Activated T-helper 1 cell treated with anti-CD3 and anti-CD28 coated beads, Interleukin-2, amount 50 U/mL, for 16 hours (primary cell): ENCODE measurements around the gene CUX1.
"Not testable (repeated sequence)": the region's sequence is repeated elsewhere in the genome, so short reads cannot be mapped to it uniquely, and the experiment has no call there.

ENCODE experiments used
- DNase-seq, 2 donors: peaks; one replicate each; pipeline ENCODE4 v3.0.0-alpha.2; 2020; ENCODE audit warnings: low read depth in 1 of 2, low spot score in 1 of 2

The CUX1 gene

GRCh38 chr7:101868191-101868950, 50.9 kb downstream of the CUX1 start:
- no peak for DNase-seq

GRCh38 chr7:101869026-101869900, 51.8 kb downstream of the CUX1 start:
- no peak for DNase-seq

DNA sequence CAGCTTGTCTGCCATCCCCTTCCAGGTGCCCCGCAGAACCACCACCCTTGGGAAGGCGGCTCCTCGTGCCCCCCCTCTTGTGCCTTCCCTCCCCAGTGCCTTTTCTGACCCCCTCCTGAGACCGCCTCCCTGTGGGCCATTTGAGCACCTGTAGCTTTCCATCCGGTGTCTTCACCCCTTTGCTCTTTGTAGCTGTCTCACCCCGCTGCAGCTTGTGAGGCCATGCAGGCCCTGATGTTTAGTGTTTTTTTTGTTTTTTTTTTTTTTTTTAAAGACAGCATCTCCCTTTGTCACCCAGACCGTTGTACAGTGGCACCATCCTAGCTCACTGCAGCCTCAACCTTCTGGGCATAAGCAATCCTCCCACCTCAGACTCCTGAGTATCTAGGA, 52.5 kb downstream of the CUX1 start:
- DNase-seq: no peak

DNA sequence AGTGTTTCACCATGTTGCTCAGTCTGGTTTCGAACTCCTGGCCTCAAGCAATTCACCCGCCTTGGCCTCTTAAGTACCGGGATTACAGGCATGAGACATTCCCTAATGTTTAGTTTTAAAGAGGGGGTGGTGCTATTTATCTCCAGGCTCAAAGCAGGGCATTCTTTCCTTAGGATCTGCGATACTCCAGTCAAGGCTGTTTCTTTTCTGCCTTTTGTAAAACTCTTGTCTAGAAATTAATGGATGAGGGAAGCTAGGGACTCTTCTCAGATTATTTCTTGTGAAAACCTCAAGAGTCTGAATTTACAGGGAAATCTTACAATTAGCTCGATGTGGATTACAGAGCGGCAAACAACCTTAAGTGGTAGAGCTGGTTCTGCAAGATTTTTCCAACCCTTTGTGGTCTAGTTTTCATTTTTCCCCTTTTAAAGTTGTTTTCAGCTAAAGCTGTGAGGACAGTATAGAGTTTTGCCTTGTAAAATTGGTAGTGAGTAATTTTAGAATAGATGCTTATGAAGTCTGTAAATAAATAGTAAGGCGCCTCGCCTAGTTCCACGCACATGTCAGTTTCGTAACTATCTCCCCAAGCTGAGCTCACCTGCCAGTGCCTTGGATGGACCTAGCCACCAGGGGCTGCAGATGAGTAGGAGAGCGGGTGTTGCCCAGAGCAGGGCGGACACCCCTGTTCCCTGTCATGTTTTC, 53.1 kb downstream of the CUX1 start:
- no peak for DNase-seq

DNA sequence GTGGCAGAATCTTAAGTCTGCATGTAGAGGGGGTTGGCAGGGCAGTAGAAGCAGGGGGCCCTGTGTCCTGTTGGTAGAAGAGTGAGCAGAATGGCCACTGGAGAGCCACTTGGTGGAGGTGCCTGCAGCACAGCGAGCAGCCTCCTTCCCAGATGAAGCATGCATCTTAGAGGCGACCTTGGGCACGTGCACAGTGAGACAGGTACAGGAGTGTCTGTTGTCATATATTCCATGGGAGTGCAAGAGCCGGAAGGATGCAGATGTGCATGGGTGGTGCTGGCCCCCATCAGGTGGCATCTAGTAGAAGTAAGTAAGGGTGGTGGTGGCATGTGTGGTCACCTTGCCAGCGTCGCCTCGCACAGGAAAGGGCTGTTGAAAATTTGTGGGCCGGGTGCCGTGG, 53.9 kb downstream of the CUX1 start:
- DNase-seq: no peak

DNA sequence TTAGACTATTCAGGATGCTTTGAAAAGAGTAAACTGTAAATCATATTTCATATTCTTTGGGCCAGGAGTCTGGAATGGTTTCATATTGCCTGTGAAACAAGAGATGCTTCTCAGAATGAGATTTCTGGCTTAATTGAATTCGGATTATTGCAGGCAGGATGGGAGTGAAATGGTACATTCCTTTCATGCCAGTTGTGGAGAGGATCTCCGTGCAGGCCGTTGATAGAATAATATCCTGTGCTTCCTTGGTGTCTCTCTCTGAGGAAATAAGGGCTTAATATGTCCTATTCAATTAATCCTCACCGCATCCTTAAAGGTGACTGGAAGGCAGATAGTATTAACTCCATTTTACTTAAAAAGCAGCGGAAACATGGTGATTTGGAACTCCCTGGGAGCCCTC, 56.6 kb downstream of the CUX1 start:
- no peak for DNase-seq

- no peak for DNase-seq
Observed at GRCh38 chr7:101875283-101875846, 57.9 kb downstream of the CUX1 start.

DNA sequence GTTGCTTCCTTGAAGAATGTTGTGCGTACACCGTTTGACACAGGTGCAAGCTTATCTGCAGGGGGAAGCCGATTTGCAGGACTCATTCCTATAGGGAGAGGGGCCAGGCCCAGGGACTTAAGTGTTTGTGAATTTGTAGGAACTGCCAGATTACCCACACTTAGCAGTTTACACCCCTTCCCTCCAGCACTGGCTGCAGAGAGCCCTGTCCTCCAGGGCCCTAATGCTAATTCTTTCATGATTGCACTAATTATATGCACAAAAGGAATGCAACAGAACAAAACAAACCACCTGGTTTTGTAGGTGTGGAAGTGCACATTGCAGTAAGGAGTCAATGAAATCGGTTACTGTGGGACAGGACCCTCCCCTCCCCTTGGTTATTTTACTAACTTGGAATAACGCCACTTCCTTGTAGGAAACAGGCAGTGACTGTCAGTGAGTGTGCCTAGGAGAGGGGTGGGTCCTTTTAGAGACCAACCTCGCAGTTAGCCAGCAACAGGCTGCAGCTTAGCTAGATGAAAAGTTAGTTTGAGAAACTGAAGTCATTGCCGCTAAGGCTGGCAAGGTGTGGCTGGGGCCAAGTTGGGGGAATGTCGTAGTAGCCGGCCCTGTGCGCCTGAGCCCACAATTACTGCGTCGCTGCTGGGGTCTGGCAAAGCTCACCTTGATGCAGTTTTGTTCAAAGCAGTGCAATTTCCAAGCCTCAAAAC, 60.6 kb downstream of the CUX1 start:
- no peak for DNase-seq

DNA sequence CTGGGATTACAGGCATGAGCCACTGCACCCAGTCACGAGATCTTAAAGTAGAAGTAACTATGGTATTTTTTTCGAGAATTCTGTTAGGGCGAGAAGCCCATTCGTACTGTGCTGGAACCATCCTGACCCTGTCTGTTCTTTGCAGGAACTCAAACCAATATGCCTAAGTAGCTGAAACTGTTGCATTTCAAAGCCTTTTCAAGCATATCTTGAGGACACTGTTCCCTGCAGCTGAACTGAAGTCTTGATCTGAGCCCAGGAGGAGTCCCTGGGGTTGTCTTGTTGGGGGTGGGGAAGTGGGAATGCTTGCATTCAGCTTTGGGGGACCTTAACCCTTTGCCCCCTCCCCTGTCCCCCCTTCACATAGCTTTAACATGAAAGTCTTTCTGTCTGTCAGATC, 61.5 kb downstream of the CUX1 start:
- DNase-seq: no peak

- DNase-seq: no peak
Observed at GRCh38 chr7:101879565-101879964, 62.1 kb downstream of the CUX1 start.

DNA sequence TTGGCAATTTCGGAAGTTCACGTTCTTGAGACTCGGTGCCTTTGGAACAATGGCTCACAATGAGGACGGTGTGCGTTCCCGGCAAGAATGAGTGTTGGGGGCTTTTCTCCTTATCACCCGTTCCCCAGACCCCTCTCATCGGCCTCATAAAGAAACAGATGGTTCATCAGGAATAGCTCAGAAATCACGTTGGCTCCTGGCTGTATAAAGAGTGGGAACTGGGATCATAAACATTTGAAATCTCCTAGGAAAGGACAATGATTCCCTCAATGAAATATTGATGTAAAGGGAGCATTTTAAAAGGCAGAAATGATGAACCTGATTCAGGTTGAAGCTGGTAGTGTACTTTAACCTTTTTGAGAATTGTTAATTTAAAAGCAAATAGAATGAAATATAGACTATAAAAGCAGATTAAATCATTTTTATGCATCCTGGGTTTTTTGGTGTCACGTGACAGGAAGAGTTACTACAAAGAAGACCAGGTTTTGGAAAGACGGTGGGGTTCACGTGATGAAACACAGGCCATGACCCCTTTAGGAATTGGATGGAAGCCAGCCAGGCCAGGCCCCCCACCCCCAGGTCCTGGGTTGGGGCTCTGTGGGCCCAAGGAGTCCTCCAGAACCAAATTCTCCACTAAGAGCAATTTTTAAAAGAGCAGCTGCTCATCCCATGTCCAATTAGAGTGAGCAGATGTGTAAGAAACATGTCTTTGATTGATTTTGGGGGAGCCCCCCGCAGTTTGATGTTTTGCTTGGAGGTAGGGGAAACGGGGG, 63.0 kb downstream of the CUX1 start:
- DNase-seq: no peak

GRCh38 chr7:101882005-101882421, 64.6 kb downstream of the CUX1 start:
- no peak for DNase-seq

DNA sequence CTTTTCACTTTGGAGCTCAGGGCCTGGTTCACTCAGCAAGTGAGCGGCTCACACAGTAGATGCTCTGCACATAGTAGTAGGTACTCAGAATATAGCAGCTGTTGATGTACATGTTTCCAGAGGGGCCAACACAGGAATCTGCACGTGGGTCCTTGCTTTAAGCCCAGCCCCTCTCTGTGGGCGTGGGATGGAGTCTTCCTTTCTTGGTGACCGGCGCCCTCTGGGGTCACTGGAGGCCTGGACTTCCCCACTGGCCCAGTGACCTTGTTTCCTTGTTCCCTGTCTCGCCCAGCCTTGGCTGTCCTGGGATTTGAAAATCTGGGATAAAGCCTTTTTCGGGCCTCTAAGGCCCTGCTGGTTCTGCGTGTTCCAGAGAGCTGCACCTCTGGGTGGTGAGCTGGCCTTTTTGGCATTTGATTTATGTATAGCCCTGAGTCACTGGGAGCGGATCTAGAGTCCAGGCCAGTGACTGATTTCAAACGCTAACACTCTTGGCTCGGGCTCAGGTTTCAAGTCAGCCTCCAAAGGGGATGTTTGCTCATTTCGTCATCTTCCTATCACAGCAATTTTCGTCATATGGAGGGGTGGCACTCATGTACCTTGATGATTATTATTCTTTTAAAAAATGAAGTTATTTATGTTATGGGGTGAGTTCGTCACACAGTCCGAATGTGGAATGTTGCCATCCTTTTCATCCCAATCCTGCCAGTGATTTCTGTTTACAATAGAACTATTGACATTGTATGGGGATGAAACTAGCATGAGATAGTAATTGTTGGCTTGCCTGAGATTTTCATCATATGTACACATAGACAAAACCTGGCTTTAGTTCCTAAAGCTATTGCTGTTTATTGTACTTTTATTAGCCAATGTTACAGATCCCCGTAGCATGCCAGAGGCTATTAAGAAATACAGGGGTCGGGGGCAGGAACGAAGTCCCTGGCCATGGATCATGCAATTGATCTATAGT, 65.5 kb downstream of the CUX1 start:
- DNase-seq: no peak

- no peak for DNase-seq
Observed at GRCh38 chr7:101884671-101885596, 67.5 kb downstream of the CUX1 start.

DNA sequence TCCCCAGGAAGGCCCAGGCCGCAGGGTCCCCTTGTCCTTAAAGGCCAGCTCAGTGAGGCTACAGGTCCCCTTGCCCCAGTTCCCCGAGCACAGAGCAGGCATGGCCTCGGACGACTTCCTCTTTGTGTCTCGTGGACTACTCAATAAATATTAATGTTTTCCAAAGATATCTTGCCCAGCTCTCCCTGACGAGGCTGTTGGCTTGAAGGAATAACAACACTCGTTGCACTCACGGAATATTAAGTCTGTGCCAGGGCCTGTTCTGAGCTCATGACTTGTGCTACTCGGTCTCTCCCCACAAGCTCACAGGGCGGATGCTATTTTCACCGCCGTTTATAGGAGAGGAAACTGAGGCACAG, 68.2 kb downstream of the CUX1 start:
- DNase-seq: no peak

DNA sequence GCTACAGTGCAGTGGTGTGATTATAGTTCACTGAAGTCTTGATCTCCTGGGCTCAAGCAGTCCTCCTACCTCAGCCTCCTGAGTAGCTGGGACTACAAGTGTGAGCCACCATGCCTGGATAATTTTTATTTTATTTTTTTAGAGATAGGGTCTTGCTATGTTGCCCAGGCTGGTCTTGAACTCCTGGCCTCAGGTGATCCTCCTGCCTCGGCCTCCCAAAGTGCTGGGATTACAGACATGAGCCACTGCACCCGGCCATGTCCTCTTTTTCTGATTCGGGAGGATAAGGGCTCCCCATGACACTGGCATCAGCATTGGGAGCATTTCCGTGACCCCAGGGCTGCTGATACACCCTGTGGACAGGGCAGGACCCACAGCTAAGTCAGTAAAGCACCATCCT, 69.9 kb downstream of the CUX1 start:
- DNase-seq: not testable (repeated sequence)

- not testable (repeated sequence) for DNase-seq
Observed at GRCh38 chr7:101888564-101888963, 71.1 kb downstream of the CUX1 start.
